ENCODE results near the gene IFITM5.

- TF ChIP-seq POLR2AphosphoS5 (IDR thresholded peaks at IDR 0.05; ENCODE audit: borderline replicate concordance, low read depth, low read length) (no peak), EZH2 (IDR thresholded peaks at IDR 0.05) (no peak), FOXP2 (optimal IDR thresholded peaks at IDR 0.05; ENCODE audit: control extremely low read depth, extremely low read length, insufficient read depth) (no peak)
Observed at GRCh38 chr11:284105-285020, 15.0 kb downstream of the IFITM5 start.

All from SK-N-MC (cell line).